Smooth muscle cell (in vitro differentiated cells): ENCODE measurements around the gene USH2A. TPM values are rescaled to one million over a fixed set of nuclear protein-coding genes. Genes with fewer than 3 reads are reported as not detected.

Source experiments
- DNase-seq: peaks from one replicate; lab custom pipeline; 2025; ENCODE audit not compliant: unreplicated experiment; lab: John Stamatoyannopoulos, UW
- H2AFZ ChIP-seq: fragments of 200-600 bp; sonication (generic); 2 replicates; pipeline ENCODE4 v1.6.0; 2016; ENCODE audit warnings: antibody characterized with exemption, low read depth, mild to moderate bottlenecking
- H3F3A ChIP-seq: fragments of 200-600 bp; sonication (generic); 2 replicates; pipeline ENCODE4 v1.6.0; 2017; ENCODE audit warnings: antibody characterized with exemption, low read depth
- H3K27ac ChIP-seq: fragments of 200-600 bp; sonication (generic); 2 replicates; pipeline ENCODE4 v1.5.1; 2016; ENCODE audit warnings: low read depth, mild to moderate bottlenecking
- H3K27me3 ChIP-seq: fragments of 200-600 bp; sonication (generic); 2 replicates; pipeline ENCODE4 v1.6.1; 2016; ENCODE audit warnings: low read depth, mild to moderate bottlenecking
- H3K36me3 ChIP-seq: fragments of 200-600 bp; sonication (generic); 2 replicates; pipeline ENCODE4 v1.5.1; 2016; ENCODE audit warnings: low read depth
- H3K4me1 ChIP-seq: fragments of 200-600 bp; sonication (generic); 2 replicates; pipeline ENCODE4 v1.5.1; 2016; ENCODE audit warnings: low read depth
- H3K4me2 ChIP-seq: fragments of 200-600 bp; sonication (generic); 2 replicates; pipeline ENCODE4 v1.6.0; 2016; ENCODE audit warnings: mild to moderate bottlenecking
- H3K4me3 ChIP-seq: fragments of 200-600 bp; sonication (generic); 2 replicates; pipeline ENCODE4 v1.5.1; 2016; ENCODE audit warnings: mild to moderate bottlenecking
- H3K79me2 ChIP-seq: fragments of 200-600 bp; sonication (generic); 2 replicates; pipeline ENCODE4 v1.6.0; 2016; ENCODE audit warnings: low read depth, mild to moderate bottlenecking
- H3K9ac ChIP-seq: fragments of 200-600 bp; sonication (generic); 2 replicates; pipeline ENCODE4 v1.6.0; 2016; ENCODE audit warnings: low read depth
- H3K9me3 ChIP-seq: fragments of 200-600 bp; sonication (generic); replicated peaks from 2 replicates; pipeline ENCODE4 v1.5.1; 2016; ENCODE audit warnings: low read depth
- H4K20me1 ChIP-seq: fragments of 200-600 bp; sonication (generic); 2 replicates; pipeline ENCODE4 v1.6.0; 2016; ENCODE audit warnings: low read depth
- WGBS: methylation state at CpG from one replicate; pipeline ENCODE4 v1.1.7; 2016; ENCODE audit warnings: low lambda C conversion rate; 5-methylcytosine and 5-hydroxymethylcytosine counted together
- polyA plus RNA-seq: library from polyadenylated mRNA; unstranded; fragments of >200 nt; fragmentation: Nextera tagmentation; extraction: Ambion mirVana; gene quantifications from 2 replicates; pipeline ENCODE4 v1.2.1, GENCODE V29; 2016
- total RNA-seq: library from RNA; depleted of rRNA; stranded (reverse); fragments of >200 nt; gene quantifications from 2 replicates; pipeline ENCODE4 v1.2.3, GENCODE V29; 2014
- TF ChIP-seq, protein P1 (sequence below): fragments of 200-600 bp; sonication (generic); IDR thresholded peaks from 2 replicates; pipeline ENCODE4 v1.5.1; 2017; ENCODE audit warnings: borderline replicate concordance, mild to moderate bottlenecking, antibody characterized with exemption; ENCODE audit not compliant: insufficient read depth, poor library complexity, severe bottlenecking

USH2A gene
- total and polyA plus RNA-seq, 2 experiments from 2014 or later, result under 0.01 TPM; not detected in 1

- Histone ChIP-seq H3K27me3 (no peaks in the 10 kb centered on the region), H3K27ac (no peak overlapping the region), H2AFZ (no peak overlapping the region), H3K79me2 (no peaks in the 10 kb centered on the region), H3K4me1 (no peaks in the 10 kb centered on the region), H3K36me3 (no peaks in the 10 kb centered on the region), H3K9me3 (no peaks in the 10 kb centered on the region), H4K20me1 (no peaks in the 10 kb centered on the region), H3K4me3 (no peak overlapping the region), H3F3A (no peaks in the 10 kb centered on the region), H3K9ac (no peak overlapping the region), H3K4me2 (no peak overlapping the region)
- WGBS, result 80% methylated on average over 6 of the region's 6 CpGs
- TF ChIP-seq, protein P1, sequence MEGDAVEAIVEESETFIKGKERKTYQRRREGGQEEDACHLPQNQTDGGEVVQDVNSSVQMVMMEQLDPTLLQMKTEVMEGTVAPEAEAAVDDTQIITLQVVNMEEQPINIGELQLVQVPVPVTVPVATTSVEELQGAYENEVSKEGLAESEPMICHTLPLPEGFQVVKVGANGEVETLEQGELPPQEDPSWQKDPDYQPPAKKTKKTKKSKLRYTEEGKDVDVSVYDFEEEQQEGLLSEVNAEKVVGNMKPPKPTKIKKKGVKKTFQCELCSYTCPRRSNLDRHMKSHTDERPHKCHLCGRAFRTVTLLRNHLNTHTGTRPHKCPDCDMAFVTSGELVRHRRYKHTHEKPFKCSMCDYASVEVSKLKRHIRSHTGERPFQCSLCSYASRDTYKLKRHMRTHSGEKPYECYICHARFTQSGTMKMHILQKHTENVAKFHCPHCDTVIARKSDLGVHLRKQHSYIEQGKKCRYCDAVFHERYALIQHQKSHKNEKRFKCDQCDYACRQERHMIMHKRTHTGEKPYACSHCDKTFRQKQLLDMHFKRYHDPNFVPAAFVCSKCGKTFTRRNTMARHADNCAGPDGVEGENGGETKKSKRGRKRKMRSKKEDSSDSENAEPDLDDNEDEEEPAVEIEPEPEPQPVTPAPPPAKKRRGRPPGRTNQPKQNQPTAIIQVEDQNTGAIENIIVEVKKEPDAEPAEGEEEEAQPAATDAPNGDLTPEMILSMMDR, result no peak
- DNase-seq, result no peak
These were observed 719.0 kb downstream of the USH2A start for GRCh38 chr1:215704089-215704860.

- Histone ChIP-seq H4K20me1 (no peaks in the 10 kb centered on the region), H3K9me3 (no peaks in the 10 kb centered on the region), H3F3A (no peaks in the 10 kb centered on the region), H3K36me3 (no peaks in the 10 kb centered on the region), H3K27ac (no peak overlapping the region), H3K4me1 (no peaks in the 10 kb centered on the region), H3K4me2 (no peak overlapping the region), H3K27me3 (no peaks in the 10 kb centered on the region), H3K9ac (no peak overlapping the region), H3K79me2 (no peaks in the 10 kb centered on the region), H3K4me3 (no peak overlapping the region), H2AFZ (no peak overlapping the region)
- WGBS, result 95% methylated on average over 2 of the region's 2 CpGs
- DNase-seq, result no peak
- TF ChIP-seq, protein P1, result peak; percentile 17
These were observed 741.0 kb downstream of the USH2A start for GRCh38 chr1:215682232-215682631.

DNA sequence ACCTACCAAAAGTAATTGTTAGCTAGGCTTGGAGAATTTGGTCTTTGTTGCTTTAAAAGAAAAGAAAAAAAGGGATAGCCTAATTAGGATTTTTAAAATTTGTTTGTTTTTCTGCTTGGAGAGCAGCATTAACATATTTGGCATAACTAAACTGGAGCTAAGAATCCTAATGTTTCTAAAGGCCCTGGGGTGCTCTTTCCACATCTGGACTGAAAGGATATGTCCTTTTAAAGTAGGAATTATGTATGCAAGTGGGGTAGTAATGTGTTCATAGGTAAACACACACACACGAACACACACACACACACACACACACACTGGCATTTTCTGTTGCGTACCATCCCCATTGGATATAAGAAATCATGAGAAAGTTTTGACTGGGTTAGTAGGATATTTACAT is 742.2 kb downstream of the USH2A start:
- Histone ChIP-seq H4K20me1 (no peaks in the 10 kb centered on the region), H3K27ac (no peak overlapping the region), H3K27me3 (no peaks in the 10 kb centered on the region), H3K79me2 (no peaks in the 10 kb centered on the region), H3K36me3 (no peaks in the 10 kb centered on the region), H3K4me1 (no peaks in the 10 kb centered on the region), H3K4me2 (no peak overlapping the region), H3F3A (no peaks in the 10 kb centered on the region), H2AFZ (no peak overlapping the region), H3K4me3 (no peak overlapping the region), H3K9ac (no peak overlapping the region), H3K9me3 (no peaks in the 10 kb centered on the region)
- TF ChIP-seq, protein P1, result no peak
- WGBS, result 74% methylated on average over 2 of the region's 2 CpGs
- DNase-seq, result no peak

GRCh38 chr1:215679231-215679630 is 744.0 kb downstream of the USH2A start:
- no peaks in the 10 kb centered on the region for H3K79me2 ChIP-seq
- WGBS, result 95% methylated on average over 3 of the region's 3 CpGs
- H3K27me3 ChIP-seq, result no peaks in the 10 kb centered on the region
- H3K9me3 ChIP-seq, result no peaks in the 10 kb centered on the region
- H3K4me2 ChIP-seq, result no peak overlapping the region
- no peak overlapping the region for H3K9ac ChIP-seq
- H3K4me3 ChIP-seq, result no peak overlapping the region
- no peaks in the 10 kb centered on the region for H4K20me1 ChIP-seq
- no peaks in the 10 kb centered on the region for H3K4me1 ChIP-seq
- no peaks in the 10 kb centered on the region for H3F3A ChIP-seq
- TF ChIP-seq, protein P1, result no peak
- no peak overlapping the region for H2AFZ ChIP-seq
- no peaks in the 10 kb centered on the region for H3K36me3 ChIP-seq
- no peak for DNase-seq
- H3K27ac ChIP-seq, result no peak overlapping the region
